HCT116 (cell line): ENCODE results near the gene EIF4G2. TPM values are rescaled to one million over a fixed set of nuclear protein-coding genes. Genes with fewer than 3 reads are reported as not detected.

ENCODE experiments used
- ATAC-seq: fragments of 200-7000 bp; cut with Tn5 transposase; 2 replicates; pipeline ENCODE4 v1.9.1; 2020; ENCODE audit warnings: mild to moderate bottlenecking, moderate library complexity
- BruUV-seq: library from RNA; stranded (reverse); fragments of 400-500 nt; replicated peaks from 2 replicates; lab custom pipeline; 2021; lab: Mats Ljungman, UMichigan
- CTCF ChIA-PET: fragments of 300-600 bp; sonication (Branson Sonifier 250); formaldehyde crosslinking; loops from one replicate; lab custom pipeline; 2021; ENCODE audit warnings: antibody characterized with exemption; lab: Charles Lee
- POLR2A ChIA-PET: fragments of 300-600, 350-600 bp; sonication (Branson Sonifier 250); formaldehyde crosslinking; loops from one replicate; lab custom pipeline; 2021; ENCODE audit warnings: antibody characterized with exemption; lab: Charles Lee
- RAD21 ChIA-PET, 2 experiments: fragments of 300-600 bp; sonication (Branson Sonifier 250); formaldehyde crosslinking; loops; one replicate each; lab custom pipeline; 2023; ENCODE audit warnings: low total read pairs in 2 of 2; ENCODE audit not compliant: uncharacterized antibody in 2 of 2, unreplicated experiment in 2 of 2, low non-redundant PET in 1 of 2; lab: Charles Lee
- DNase-seq: peaks from one replicate; pipeline ENCODE4 v3.0.0-alpha.2; 2010; ENCODE audit warnings: low read depth, low spot score
- H2AFZ ChIP-seq: fragments of 200-600 bp; shearing (Covaris generic), sonication (generic); 2 replicates; pipeline ENCODE4 v1.6.1; 2017; ENCODE audit warnings: low read depth, mixed run types, mixed read lengths, antibody characterized with exemption, low read length; ENCODE audit not compliant: poor library complexity, severe bottlenecking
- H3K27ac ChIP-seq: 2 replicates; pipeline ENCODE4 v1.5.1; 2012; ENCODE audit warnings: low read depth, low read length
- H3K27me3 ChIP-seq: fragments of 200-600 bp; sonication (generic); 2 replicates; pipeline ENCODE4 v1.6.1; 2016; ENCODE audit warnings: mixed run types, low read length, mixed read lengths; ENCODE audit not compliant: insufficient read depth
- H3K36me3 ChIP-seq, 2 experiments: fragments of 200-500 bp in 1 of 2; fragments of 200-600 bp in 1 of 2; sonication (Bioruptor generic) in 1 of 2; sonication (generic) in 1 of 2; 2 replicates each; pipeline versions ENCODE4 v1.5.1 to v1.6.1; 2014 to 2016; ENCODE audit warnings: low read length in 2 of 2, inconsistent platforms in 1 of 2, mixed read lengths in 1 of 2, mixed run types in 1 of 2; ENCODE audit not compliant: insufficient read depth in 2 of 2, control insufficient read depth in 1 of 2
- H3K4me1 ChIP-seq, 2 experiments: fragments of 200-600 bp in 1 of 2; sonication (generic) in 1 of 2; 2 replicates each; pipeline versions ENCODE4 v1.5.1 to v1.6.1; 2012 to 2017; ENCODE audit warnings: low read length in 2 of 2, inconsistent platforms in 1 of 2, mild to moderate bottlenecking in 1 of 2, mixed read lengths in 1 of 2, mixed run types in 1 of 2, moderate library complexity in 1 of 2; ENCODE audit not compliant: insufficient read depth in 2 of 2, control insufficient read depth in 1 of 2
- H3K4me2 ChIP-seq: fragments of 200-600 bp; sonication (generic); 2 replicates; pipeline ENCODE4 v1.6.1; 2017; ENCODE audit warnings: mixed run types, low read length, mixed read lengths
- H3K4me3 ChIP-seq, 2 experiments: fragments of 200-600 bp in 1 of 2; sonication (generic) in 1 of 2; replicated peaks in 1 of 2; 2 replicates each; pipeline ENCODE4 v1.5.1; 2011 to 2016; ENCODE audit warnings: low read length in 2 of 2, control low read depth in 1 of 2, low read depth in 1 of 2, mild to moderate bottlenecking in 1 of 2, mixed read lengths in 1 of 2, mixed run types in 1 of 2
- H3K79me2 ChIP-seq: fragments of 200-600 bp; sonication (generic); 2 replicates; pipeline ENCODE4 v1.6.1; 2017; ENCODE audit warnings: mild to moderate bottlenecking, mixed run types, low read length, moderate library complexity, mixed read lengths; ENCODE audit not compliant: insufficient read depth
- H3K9ac ChIP-seq: fragments of 200-600 bp; sonication (generic); 2 replicates; pipeline ENCODE4 v1.6.1; 2016; ENCODE audit warnings: low read length, mixed read lengths
- H3K9me2 ChIP-seq: fragments of 200-600 bp; sonication (generic), shearing (Covaris generic); 2 replicates; pipeline ENCODE4 v1.6.1; 2017; ENCODE audit warnings: mixed run types, mild to moderate bottlenecking, moderate library complexity; ENCODE audit not compliant: insufficient read depth
- H3K9me3 ChIP-seq, 2 experiments: fragments of 200-500 bp in 1 of 2; fragments of 200-600 bp in 1 of 2; sonication (Bioruptor generic) in 1 of 2; sonication (generic) in 1 of 2; 2 replicates each; pipeline ENCODE4 v1.6.1; 2014 to 2017; ENCODE audit warnings: low read length in 2 of 2, mixed read lengths in 2 of 2, inconsistent platforms in 1 of 2, low read depth in 1 of 2, mild to moderate bottlenecking in 1 of 2, mixed run types in 1 of 2, moderate library complexity in 1 of 2; ENCODE audit not compliant: control insufficient read depth in 1 of 2, insufficient read depth in 1 of 2
- H4K20me1 ChIP-seq: fragments of 200-600 bp; sonication (generic), shearing (Covaris generic); 2 replicates; pipeline ENCODE4 v1.6.1; 2017; ENCODE audit warnings: mixed run types, mild to moderate bottlenecking, moderate library complexity; ENCODE audit not compliant: insufficient read depth
- CBX3 ChIP-seq: IDR thresholded peaks from 2 replicates; pipeline ENCODE4 v1.6.1; 2012; ENCODE audit warnings: low read depth
- ELF1 ChIP-seq: IDR thresholded peaks from 2 replicates; pipeline ENCODE4 v1.6.1; 2012; ENCODE audit warnings: low read depth, borderline replicate concordance
- EZH2phosphoT487 ChIP-seq: fragments of 200-600 bp; IDR thresholded peaks from 2 replicates; pipeline ENCODE4 v1.6.1; 2018; ENCODE audit warnings: antibody characterized with exemption, borderline replicate concordance
- POLR2A ChIP-seq: IDR thresholded peaks from 2 replicates; pipeline ENCODE4 v1.7.0; 2011; ENCODE audit warnings: borderline replicate concordance; ENCODE audit not compliant: insufficient read depth, insufficient read length; ENCODE audit errors: extremely low read depth
- RAD21 ChIP-seq: IDR thresholded peaks from 2 replicates; pipeline ENCODE4 v1.6.1; 2012; ENCODE audit warnings: low read depth, mild to moderate bottlenecking
- SIN3A ChIP-seq: IDR thresholded peaks from 2 replicates; pipeline ENCODE4 v1.6.1; 2012; ENCODE audit warnings: low read depth
- SP1 ChIP-seq: IDR thresholded peaks from 2 replicates; pipeline ENCODE4 v1.6.1; 2012; ENCODE audit warnings: low read depth
- TCF7L2 ChIP-seq: IDR thresholded peaks from 2 replicates; pipeline ENCODE4 v1.7.0; 2011; ENCODE audit warnings: borderline replicate concordance, inconsistent platforms; ENCODE audit not compliant: insufficient read depth, insufficient read length; ENCODE audit errors: extremely low read depth
- ZFX ChIP-seq: fragments of 450-650 bp; IDR thresholded peaks from 2 replicates; pipeline ENCODE4 v1.6.1; 2017
- intact Hi-C: fragments of 100-400 bp; cut with micrococcal nuclease; formaldehyde crosslinking; loops from 2 replicates; pipeline ENCODE4 v1.10.0; 2022
- total RNA-seq: library from RNA; stranded (reverse); gene quantifications from one replicate; pipeline ENCODE4 v1.2.1, GENCODE V29; 2021; ENCODE audit not compliant: unreplicated experiment
- TF ChIP-seq, protein P1 (sequence below): IDR thresholded peaks from 2 replicates; pipeline ENCODE4 v1.6.1; 2011; ENCODE audit warnings: mild to moderate bottlenecking, low read length, moderate library complexity; ENCODE audit not compliant: insufficient replicate concordance; ENCODE audit errors: extremely low read depth
- TF ChIP-seq, protein P2 (sequence below): IDR thresholded peaks from 2 replicates; pipeline ENCODE4 v1.6.1; 2012

The EIF4G2 gene
- total RNA-seq, 1 experiment from 2014 or later, result 888 TPM

DNA sequence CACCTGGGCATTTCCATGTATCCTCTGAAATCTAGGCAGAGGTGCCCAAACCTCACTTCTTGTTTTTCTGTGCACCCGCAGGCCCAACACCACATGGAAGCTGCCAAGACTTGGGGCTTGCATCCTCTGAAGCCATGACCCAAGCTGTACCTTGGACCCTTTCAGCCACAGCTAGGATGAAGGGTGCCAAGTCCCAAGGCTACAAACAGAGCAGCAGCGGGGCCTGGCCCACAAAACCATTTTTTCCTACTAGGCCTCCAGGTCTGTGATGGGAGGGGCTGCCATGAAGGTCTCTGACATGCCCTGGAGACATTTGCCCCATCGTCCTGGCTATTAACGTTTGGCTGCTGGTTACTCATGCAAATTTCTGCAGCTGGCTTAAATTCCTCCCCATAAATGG, 20.4 kb upstream of the EIF4G2 start:
- DNase-seq, result no peak
- CTCF ChIA-PET, result no interaction called here

DNA sequence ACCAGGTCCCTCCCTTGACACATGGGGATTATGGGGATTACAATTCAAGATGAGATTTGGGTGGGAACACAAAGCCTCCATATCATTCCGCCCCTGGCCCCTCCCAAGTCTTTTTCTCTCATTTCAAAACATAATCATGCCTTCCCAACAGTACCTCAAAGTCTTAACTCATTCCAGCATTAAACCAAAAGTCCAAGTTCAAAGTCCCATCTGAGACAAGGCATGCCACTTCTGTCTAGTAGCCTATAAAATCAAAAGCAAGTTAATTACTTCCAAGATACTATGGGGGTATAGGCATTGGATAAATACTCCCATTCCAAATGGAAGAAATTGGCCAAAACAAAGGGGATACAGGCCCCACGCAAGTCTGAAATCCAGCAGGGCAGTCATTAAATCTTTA, 19.7 kb upstream of the EIF4G2 start:
- Histone ChIP-seq H3K9ac (no peak overlapping the region), H2AFZ (no peak overlapping the region), H3K4me1 (no peaks in the 10 kb centered on the region), H4K20me1 (no peaks in the 10 kb centered on the region), H3K27ac (no peak overlapping the region), H3K27me3 (no peaks in the 10 kb centered on the region), H3K4me3 (no peak overlapping the region), H3K9me3 (no peaks in the 10 kb centered on the region), H3K4me2 (no peak overlapping the region), H3K79me2 (no peaks in the 10 kb centered on the region), H3K36me3 (no peaks in the 10 kb centered on the region), H3K9me2 (no peaks in the 10 kb centered on the region)
- intact Hi-C loops, result no loop called here
- no peak for TF ChIP-seq TCF7L2
- no peak for TF ChIP-seq RAD21
- no peak for TF ChIP-seq ELF1
- no peak for TF ChIP-seq POLR2A
- TF ChIP-seq, protein P1, sequence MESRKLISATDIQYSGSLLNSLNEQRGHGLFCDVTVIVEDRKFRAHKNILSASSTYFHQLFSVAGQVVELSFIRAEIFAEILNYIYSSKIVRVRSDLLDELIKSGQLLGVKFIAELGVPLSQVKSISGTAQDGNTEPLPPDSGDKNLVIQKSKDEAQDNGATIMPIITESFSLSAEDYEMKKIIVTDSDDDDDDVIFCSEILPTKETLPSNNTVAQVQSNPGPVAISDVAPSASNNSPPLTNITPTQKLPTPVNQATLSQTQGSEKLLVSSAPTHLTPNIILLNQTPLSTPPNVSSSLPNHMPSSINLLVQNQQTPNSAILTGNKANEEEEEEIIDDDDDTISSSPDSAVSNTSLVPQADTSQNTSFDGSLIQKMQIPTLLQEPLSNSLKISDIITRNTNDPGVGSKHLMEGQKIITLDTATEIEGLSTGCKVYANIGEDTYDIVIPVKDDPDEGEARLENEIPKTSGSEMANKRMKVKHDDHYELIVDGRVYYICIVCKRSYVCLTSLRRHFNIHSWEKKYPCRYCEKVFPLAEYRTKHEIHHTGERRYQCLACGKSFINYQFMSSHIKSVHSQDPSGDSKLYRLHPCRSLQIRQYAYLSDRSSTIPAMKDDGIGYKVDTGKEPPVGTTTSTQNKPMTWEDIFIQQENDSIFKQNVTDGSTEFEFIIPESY, result no peak
- TF ChIP-seq CBX3, result no peak
- no peak for TF ChIP-seq EZH2phosphoT487
- TF ChIP-seq, protein P2, sequence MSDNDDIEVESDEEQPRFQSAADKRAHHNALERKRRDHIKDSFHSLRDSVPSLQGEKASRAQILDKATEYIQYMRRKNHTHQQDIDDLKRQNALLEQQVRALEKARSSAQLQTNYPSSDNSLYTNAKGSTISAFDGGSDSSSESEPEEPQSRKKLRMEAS, result no peak
- no peak for TF ChIP-seq SP1
- no peak for TF ChIP-seq ZFX
- no TSS peak for BruUV-seq
- no peak for ATAC-seq
- RAD21 ChIA-PET, result no interaction called here
- POLR2A ChIA-PET, result no interaction called here
- CTCF ChIA-PET, result no interaction called here
- DNase-seq, result no peak

More for the DNA sequence above, 20.4 kb upstream of the EIF4G2 start:
- no TSS peak for BruUV-seq
- Histone ChIP-seq H3K36me3 (no peaks in the 10 kb centered on the region), H3K79me2 (no peaks in the 10 kb centered on the region), H3K9me2 (no peaks in the 10 kb centered on the region), H3K9ac (no peak overlapping the region), H2AFZ (no peak overlapping the region), H4K20me1 (no peaks in the 10 kb centered on the region), H3K9me3 (no peaks in the 10 kb centered on the region), H3K27me3 (no peaks in the 10 kb centered on the region), H3K4me3 (no peak overlapping the region), H3K27ac (no peak overlapping the region), H3K4me1 (no peaks in the 10 kb centered on the region), H3K4me2 (no peak overlapping the region)
- RAD21 ChIA-PET, result no interaction called here
- ATAC-seq, result no peak
- POLR2A ChIA-PET, result no interaction called here
- intact Hi-C loops, result no loop called here
- TF ChIP-seq SIN3A, result no peak
